ENCODE measurements around the gene PLCG1.

PLCG1 gene

GRCh38 chr20:41219824-41220223 lies 82.5 kb downstream of the PLCG1 start:
- no peak for DNase-seq

- DNase-seq = no peak
Measured at GRCh38 chr20:41221614-41222218, 84.4 kb downstream of the PLCG1 start.

GRCh38 chr20:41222296-41222695 lies 85.0 kb downstream of the PLCG1 start:
- DNase-seq = no peak

GRCh38 chr20:41222703-41223102 lies 85.4 kb downstream of the PLCG1 start:
- DNase-seq = no peak

- DNase-seq = no peak
Measured at GRCh38 chr20:41223112-41223511, 85.8 kb downstream of the PLCG1 start.

DNA sequence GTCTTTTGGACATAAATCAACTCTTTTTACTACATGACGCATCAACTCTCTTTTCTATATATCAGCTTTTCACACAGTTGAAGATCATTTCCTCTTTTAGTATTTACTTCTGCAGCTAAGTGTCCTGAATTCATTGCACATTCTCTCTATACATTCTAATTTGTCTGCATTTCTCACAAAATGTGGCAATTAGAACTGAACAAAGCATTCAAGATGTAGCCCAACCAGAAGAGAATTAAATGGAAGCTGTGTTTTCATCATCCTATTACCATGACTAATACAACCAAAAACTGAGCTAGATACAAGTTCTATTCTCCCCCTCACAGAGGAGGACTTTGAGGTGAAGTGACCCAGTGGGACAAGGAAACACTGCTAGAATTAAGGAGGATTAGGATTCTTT lies 86.9 kb downstream of the PLCG1 start:
- no peak for DNase-seq

- DNase-seq = no peak
Measured at GRCh38 chr20:41225091-41225490, 87.7 kb downstream of the PLCG1 start.

GRCh38 chr20:41226426-41226825 lies 89.1 kb downstream of the PLCG1 start:
- no peak for DNase-seq

Data from activated CD4-positive, alpha-beta T cell treated with anti-CD3 and anti-CD28 coated beads, Interleukin-2, amount 50 U/mL, for 4 hours (primary cell).